B cell (primary cell): ENCODE data around the gene RSPO3. TPM values are rescaled to one million over a fixed set of nuclear protein-coding genes. Genes with fewer than 3 reads are reported as not detected.

ENCODE experiments used
- ATAC-seq: fragments of 200-7000 bp; cut with Tn5 transposase; one replicate; pipeline ENCODE4 v1.10.0; 2021; ENCODE audit warnings: low read depth, mild to moderate bottlenecking, moderate number of reproducible peaks, moderate library complexity
- CTCF ChIA-PET: fragments of 350-600 bp; sonication (Branson Sonifier 250); formaldehyde crosslinking; loops from one replicate; lab custom pipeline; 2021; ENCODE audit warnings: antibody characterized with exemption, inconsistent platforms; lab: Charles Lee
- POLR2A ChIA-PET: fragments of 350-600 bp; sonication (Branson Sonifier 250); formaldehyde crosslinking; loops from one replicate; lab custom pipeline; 2021; ENCODE audit warnings: antibody characterized with exemption; lab: Charles Lee
- DNase-seq: peaks from one replicate; pipeline ENCODE4 v3.0.0; 2013
- H2AFZ ChIP-seq: 2 replicates; pipeline ENCODE4 v1.6.1; 2012; ENCODE audit warnings: mild to moderate bottlenecking, low read depth, low read length; ENCODE audit not compliant: insufficient read depth, poor library complexity, severe bottlenecking
- H3K27ac ChIP-seq, 2 donors: 1 replicate in 1 of 2; 2 replicates in 1 of 2; pipeline ENCODE4 v1.5.1; 2012 to 2013; ENCODE audit warnings: low read length in 2 of 2, mild to moderate bottlenecking in 2 of 2, moderate library complexity in 1 of 2
- H3K27me3 ChIP-seq, 4 experiments: fragments of 200-600 bp in 1 of 4; sonication (generic) in 1 of 4; replicated peaks in 1 of 4; 1 replicate in 2 of 4; 2 replicates in 2 of 4; pipeline versions ENCODE4 v1.6.1 to v1.7.0; 2013 to 2016; ENCODE audit warnings: low read length in 3 of 4, mild to moderate bottlenecking in 2 of 4, mixed read lengths in 1 of 4, moderate library complexity in 1 of 4; ENCODE audit not compliant: insufficient read depth in 4 of 4, control insufficient read depth in 3 of 4; ENCODE audit errors: control extremely low read depth in 1 of 4
- H3K36me3 ChIP-seq, 2 experiments: replicated peaks in 1 of 2; 1 replicate in 1 of 2; 2 replicates in 1 of 2; pipeline versions ENCODE4 v1.6.1 to v1.7.1; 2013; ENCODE audit warnings: low read length in 1 of 2; ENCODE audit not compliant: insufficient read depth in 2 of 2, control insufficient read depth in 1 of 2; ENCODE audit errors: control extremely low read depth in 1 of 2, extremely low read depth in 1 of 2
- H3K4me1 ChIP-seq, 2 donors: fragments of 200-600 bp in 1 of 2; sonication (generic) in 1 of 2; 1 replicate in 1 of 2; 2 replicates in 1 of 2; pipeline versions ENCODE4 v1.5.1 to v1.6.1; 2013 to 2017; ENCODE audit warnings: low read length in 2 of 2; ENCODE audit not compliant: control insufficient read depth in 2 of 2, insufficient read depth in 2 of 2
- H3K4me2 ChIP-seq: replicated peaks from 2 replicates; pipeline ENCODE3; 2012; ENCODE audit warnings: mild to moderate bottlenecking, low read depth, low read length; ENCODE audit not compliant: poor library complexity, severe bottlenecking
- H3K4me3 ChIP-seq, 5 experiments: fragments of 200-600 bp in 1 of 5; sonication (generic) in 1 of 5; 1 replicate in 3 of 5; 2 replicates in 2 of 5; pipeline versions ENCODE4 v1.5.1 to v1.7.0; 2011 to 2016; ENCODE audit warnings: low read length in 4 of 5, mild to moderate bottlenecking in 4 of 5, low read depth in 2 of 5, control low read depth in 1 of 5, moderate library complexity in 1 of 5; ENCODE audit not compliant: insufficient read depth in 1 of 5; ENCODE audit errors: control extremely low read depth in 1 of 5, extremely low read depth in 1 of 5
- H3K79me2 ChIP-seq: fragments of 200-600 bp; sonication (generic); one replicate; pipeline ENCODE4 v1.6.0; 2016; ENCODE audit warnings: low read length; ENCODE audit not compliant: control insufficient read depth, insufficient read depth
- H3K9ac ChIP-seq: fragments of 200-600 bp; sonication (generic); 2 replicates; pipeline ENCODE4 v1.6.1; 2017; ENCODE audit warnings: mild to moderate bottlenecking, low read length, moderate library complexity
- H3K9me3 ChIP-seq, 3 donors: one replicate each; pipeline versions ENCODE4 v1.6.1 to v1.7.1; 2013; ENCODE audit warnings: low read length in 2 of 3; ENCODE audit not compliant: control insufficient read depth in 2 of 3, insufficient read depth in 1 of 3; ENCODE audit errors: control extremely low read depth in 1 of 3
- H4K20me1 ChIP-seq: 2 replicates; pipeline ENCODE4 v1.6.0; 2012; ENCODE audit warnings: mild to moderate bottlenecking, low read length; ENCODE audit not compliant: insufficient read depth, control insufficient read depth, poor library complexity, severe bottlenecking
- H3K27ac Mint-ChIP-seq: one replicate; pipeline ENCODE4 v1.8.0; 2021; ENCODE audit warnings: mixed read lengths
- H3K27me3 Mint-ChIP-seq: one replicate; pipeline ENCODE4 v1.8.0; 2021; ENCODE audit warnings: mixed read lengths
- H3K4me1 Mint-ChIP-seq: one replicate; pipeline ENCODE4 v1.8.0; 2021; ENCODE audit warnings: mixed read lengths
- H3K4me3 Mint-ChIP-seq: one replicate; pipeline ENCODE4 v1.8.0; 2021; ENCODE audit warnings: mixed read lengths
- H3K9me3 Mint-ChIP-seq: one replicate; pipeline ENCODE4 v1.8.0; 2022; ENCODE audit warnings: mixed read lengths; ENCODE audit not compliant: insufficient read depth
- CTCF ChIP-seq: fragments of 200-600 bp; IDR thresholded peaks from one replicate; pipeline ENCODE4 v1.8.0; 2022; ENCODE audit warnings: antibody characterized with exemption, mild to moderate bottlenecking
- EZH2 ChIP-seq: IDR thresholded peaks from 2 replicates; pipeline ENCODE4 v1.6.1; 2012; ENCODE audit warnings: borderline replicate concordance, low read depth, mild to moderate bottlenecking, moderate library complexity, low read length; ENCODE audit not compliant: insufficient read depth, poor library complexity, severe bottlenecking
- WGBS: methylation state at CpG from one replicate; pipeline ENCODE4 v1.1.5; 2013; ENCODE audit warnings: missing lambda C conversion rate; ENCODE audit not compliant: insufficient coverage; 5-methylcytosine and 5-hydroxymethylcytosine counted together
- intact Hi-C: fragments of 100-400 bp; cut with micrococcal nuclease; formaldehyde crosslinking; loops from one replicate; pipeline ENCODE4 v1.10.0; 2022
- polyA plus RNA-seq: library from polyadenylated mRNA; depleted of rRNA; stranded (reverse); fragments of >200 nt; gene quantifications from 2 replicates; pipeline ENCODE4 v1.2.3, GENCODE V29; 2012
- total RNA-seq, 2 donors: library from RNA; stranded (reverse); fragments of 120-200 nt in 1 of 2; gene quantifications; 1 replicate in 1 of 2; 2 replicates in 1 of 2; pipeline versions ENCODE4 v1.2.3 to v1.2.4, GENCODE V29; 2013 to 2022

Gene RSPO3
- total and polyA plus RNA-seq, 2 donors (not counting 1 experiment from before 2014, with no cell fraction given): not detected

- intact Hi-C loops: no loop called here
- H3K4me3 Mint-ChIP-seq: no peak overlapping the region
- POLR2A ChIA-PET: no interaction called here
- DNase-seq (no peak), ATAC-seq (no peak)
- TF ChIP-seq EZH2 (no peak), CTCF (no peak)
- Histone ChIP-seq H3K4me2 (no peak overlapping the region), H3K36me3 (no peaks in the 10 kb centered on the region), H3K4me1 (no peaks in the 10 kb centered on the region), H3K9ac (no peak overlapping the region), H4K20me1 (no peaks in the 10 kb centered on the region), H2AFZ (no peak overlapping the region), H3K4me3 (no peak overlapping the region), H3K9me3 (no peaks in the 10 kb centered on the region), H3K27ac (no peak overlapping the region), H3K79me2 (no peaks in the 10 kb centered on the region), H3K27me3 (peaks cover 0 to 3% (median 0%) of the 10 kb centered on the region in 4 experiments)
- H3K9me3 Mint-ChIP-seq: no peaks in the 10 kb centered on the region
- CTCF ChIA-PET: interaction anchor here (1.0 kb wide), 1 partner anchor 22 kb away, joined by 3 read pairs; no protein-coding TSS in a partner anchor
- no CpG with 5 or more reads among the region's 1 CpG for WGBS
- no peaks in the 10 kb centered on the region for H3K4me1 Mint-ChIP-seq
- peaks cover 17% of the 10 kb centered on the region for H3K27me3 Mint-ChIP-seq
- H3K27ac Mint-ChIP-seq: no peak overlapping the region
These were observed 125.0 kb downstream of the RSPO3 start for GRCh38 chr6:127243501-127243900.

Other genes starting within 250 kb of the RSPO3 start
- 55.9 and 58.0 TPM in 2 replicates for gene RNF146, start 148.2 kb downstream of the RSPO3 start, total RNA-seq
- gene RNF146, start 148.2 kb downstream of the RSPO3 start, polyA plus RNA-seq: 24.9 and 39.6 TPM in 2 replicates
- 60.0 and 60.5 TPM in 2 replicates for gene ECHDC1, start 224.9 kb downstream of the RSPO3 start, total RNA-seq
- 26.9 and 29.2 TPM in 2 replicates for gene ECHDC1, start 224.9 kb downstream of the RSPO3 start, polyA plus RNA-seq